ENCODE data around the gene CORO7.

Gene CORO7

DNA sequence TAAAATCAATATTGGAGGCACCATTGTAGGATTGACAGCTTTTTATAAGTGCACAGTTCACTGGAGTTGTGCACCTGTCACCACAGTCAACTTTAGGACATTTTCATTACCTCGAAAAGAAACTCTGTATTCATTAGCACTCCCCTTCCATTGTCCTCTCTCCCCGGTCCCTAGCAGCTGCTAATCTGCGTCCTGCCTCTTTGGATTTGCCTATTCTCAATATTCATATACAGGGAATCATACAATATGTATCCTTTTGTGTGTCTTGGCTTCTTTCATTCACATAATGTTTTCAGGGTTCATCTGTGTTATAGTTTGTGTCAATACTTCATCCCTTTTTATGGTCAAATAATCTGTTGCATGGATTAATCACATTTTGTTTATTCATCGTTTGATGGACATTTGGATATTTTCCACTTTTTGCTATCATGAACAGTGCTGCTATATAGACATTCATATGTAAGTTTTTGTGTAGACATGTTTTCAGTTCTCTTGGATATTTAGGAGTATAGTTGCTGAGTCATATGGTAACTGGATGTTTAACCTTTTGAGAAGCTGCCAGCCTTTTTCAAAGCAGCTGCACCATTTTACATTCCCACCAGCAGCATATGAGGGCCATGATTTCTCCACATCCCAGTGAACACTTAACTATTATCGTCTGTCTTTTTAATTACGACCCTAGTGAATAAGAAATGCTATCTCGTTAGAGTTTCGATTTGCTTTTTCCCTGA, 19.1 kb upstream of the CORO7 start:
- DNase-seq (ENCODE audit: low spot score in 2 of 2): no peak
- Mint-ChIP-seq H3K27ac (peak overlapping the region; percentile 75), H3K9me3 (no peaks in the 10 kb centered on the region), H3K4me1 (peaks cover 2% of the 10 kb centered on the region), H3K27me3 (no peaks in the 10 kb centered on the region), H3K4me3 (no peak overlapping the region), H3K36me3 (peaks cover 23% of the 10 kb centered on the region)
- no peak for ATAC-seq (ENCODE audit: low read depth)

DNA sequence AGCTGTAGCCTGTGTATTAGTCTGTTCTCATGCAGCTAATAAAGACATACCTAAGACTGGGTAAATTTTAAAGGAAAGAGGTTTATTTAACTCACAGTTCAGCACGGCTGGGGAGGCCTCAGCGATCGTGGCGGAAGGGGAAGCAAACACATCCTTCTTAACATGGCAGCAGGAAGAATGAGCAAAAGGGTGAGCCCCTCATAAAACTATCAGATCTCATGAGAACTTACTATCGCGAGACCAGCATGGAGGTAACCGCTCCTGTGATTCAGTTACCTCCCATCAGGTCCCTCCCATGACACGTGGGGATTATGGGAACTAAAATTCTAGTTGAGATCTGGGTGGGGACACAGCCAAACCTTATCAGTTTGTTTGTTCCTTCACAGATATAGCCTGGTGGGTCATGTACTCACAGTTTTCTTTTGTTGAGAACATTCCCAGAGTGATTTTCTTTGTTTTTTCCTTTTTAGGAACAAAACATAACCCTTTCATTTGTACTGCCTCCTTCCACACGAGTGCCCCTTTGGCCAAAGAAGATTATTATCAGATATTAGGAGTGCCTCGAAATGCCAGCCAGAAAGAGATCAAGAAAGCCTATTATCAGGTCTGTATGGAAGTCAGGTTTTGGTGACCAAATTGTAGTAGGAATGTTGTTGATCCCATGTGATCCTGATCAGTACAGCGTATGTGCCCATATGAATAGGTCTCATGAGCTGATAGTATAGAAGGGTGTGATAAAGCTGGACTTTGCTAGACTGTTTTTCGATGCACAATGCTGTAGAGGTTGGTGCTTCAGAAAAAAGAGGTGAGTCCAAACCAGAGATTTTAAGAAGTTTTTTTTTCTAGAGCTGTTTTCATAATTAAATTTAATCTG, 17.8 kb upstream of the CORO7 start:
- Mint-ChIP-seq H3K36me3 (peaks cover 18% of the 10 kb centered on the region), H3K9me3 (no peaks in the 10 kb centered on the region), H3K4me3 (no peak overlapping the region), H3K27me3 (no peaks in the 10 kb centered on the region), H3K4me1 (peaks cover 2% of the 10 kb centered on the region), H3K27ac (no peak overlapping the region)
- ATAC-seq (ENCODE audit: low read depth) (no peak), DNase-seq (ENCODE audit: low spot score in 2 of 2) (no peak)

GRCh38 chr16:4433228-4433627, 16.8 kb upstream of the CORO7 start:
- H3K27me3 Mint-ChIP-seq: no peaks in the 10 kb centered on the region
- no peak for ATAC-seq (ENCODE audit: low read depth)
- no peak overlapping the region for H3K27ac Mint-ChIP-seq
- peaks cover 21% of the 10 kb centered on the region for H3K36me3 Mint-ChIP-seq
- H3K4me1 Mint-ChIP-seq: peaks cover 4% of the 10 kb centered on the region
- no peak for DNase-seq (ENCODE audit: low spot score in 2 of 2)
- H3K9me3 Mint-ChIP-seq: no peaks in the 10 kb centered on the region
- no peak overlapping the region for H3K4me3 Mint-ChIP-seq

GRCh38 chr16:4431023-4431422, 14.6 kb upstream of the CORO7 start:
- H3K27me3 Mint-ChIP-seq: no peaks in the 10 kb centered on the region
- no peak overlapping the region for H3K4me3 Mint-ChIP-seq
- no peaks in the 10 kb centered on the region for H3K9me3 Mint-ChIP-seq
- no peak overlapping the region for H3K27ac Mint-ChIP-seq
- no peak for DNase-seq (ENCODE audit: low spot score in 2 of 2)
- peaks cover 16% of the 10 kb centered on the region for H3K36me3 Mint-ChIP-seq
- no peak for ATAC-seq (ENCODE audit: low read depth)
- peaks cover 16% of the 10 kb centered on the region for H3K4me1 Mint-ChIP-seq

DNA sequence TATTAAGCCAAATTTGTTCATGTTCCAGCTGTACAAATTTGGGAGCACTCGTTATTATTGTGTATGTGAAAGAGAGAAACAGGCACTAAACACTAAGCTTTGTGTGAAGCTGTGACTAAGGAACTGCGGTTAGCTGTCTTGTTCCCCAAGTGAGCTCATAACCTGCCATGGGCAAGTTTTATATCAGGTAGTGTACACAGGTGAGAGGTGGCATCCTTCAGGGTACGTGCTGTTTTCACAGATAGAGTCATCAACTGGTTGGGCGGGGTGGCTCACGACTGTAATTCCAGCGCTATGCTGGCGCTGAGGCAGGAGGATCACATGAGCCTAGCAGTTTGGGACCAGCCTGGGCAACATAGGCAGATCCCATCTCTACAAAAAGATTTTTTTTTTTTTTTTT, 12.1 kb upstream of the CORO7 start:
- no peak overlapping the region for H3K27ac Mint-ChIP-seq
- H3K4me3 Mint-ChIP-seq: no peak overlapping the region
- ATAC-seq (ENCODE audit: low read depth) (no peak), DNase-seq (ENCODE audit: low spot score in 2 of 2) (no peak)
- H3K27me3 Mint-ChIP-seq: no peaks in the 10 kb centered on the region
- peaks cover 6% of the 10 kb centered on the region for H3K36me3 Mint-ChIP-seq
- H3K4me1 Mint-ChIP-seq: peaks cover 21% of the 10 kb centered on the region
- H3K9me3 Mint-ChIP-seq: no peaks in the 10 kb centered on the region

DNA sequence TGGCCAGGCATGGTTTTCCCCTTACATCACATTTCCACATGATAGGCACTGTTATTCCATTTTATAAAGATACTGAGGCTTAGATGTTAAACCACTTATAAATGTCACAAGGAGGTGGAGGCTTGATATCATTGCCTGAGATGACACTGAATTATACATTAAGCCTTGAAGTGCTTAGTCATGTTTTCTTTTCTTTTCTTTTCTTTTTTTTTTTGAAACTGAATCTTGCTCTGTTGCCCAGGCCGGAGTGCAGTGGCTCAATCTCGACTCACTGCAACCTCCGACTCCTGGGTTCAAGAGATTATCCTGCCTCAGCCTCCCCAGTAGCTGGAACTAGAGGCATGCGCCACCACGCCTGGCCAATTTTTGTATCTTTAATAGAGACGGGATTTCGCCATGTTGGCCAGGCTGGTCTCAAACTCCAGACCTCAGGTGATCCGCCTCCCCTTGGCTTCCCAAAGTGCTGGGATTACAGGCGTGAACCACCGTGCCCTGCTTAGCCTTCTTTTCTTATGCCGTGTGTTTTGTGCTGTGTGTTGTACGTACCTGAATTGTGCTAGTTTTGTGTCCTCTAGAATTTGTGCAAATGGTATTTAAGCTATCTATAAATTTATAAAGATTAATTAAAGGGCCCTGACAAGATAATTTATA, 10.5 kb upstream of the CORO7 start:
- Mint-ChIP-seq H3K36me3 (peaks cover 6% of the 10 kb centered on the region), H3K4me1 (peaks cover 21% of the 10 kb centered on the region)
- no peak for ATAC-seq (ENCODE audit: low read depth)

GRCh38 chr16:4426021-4426684, 9.8 kb upstream of the CORO7 start:
- Mint-ChIP-seq H3K9me3 (no peaks in the 10 kb centered on the region), H3K36me3 (peaks cover 4% of the 10 kb centered on the region), H3K27me3 (no peaks in the 10 kb centered on the region), H3K27ac (peak overlapping the region; percentile 98), H3K4me1 (peaks cover 19% of the 10 kb centered on the region), H3K4me3 (peak overlapping the region; percentile 92)
- ATAC-seq (ENCODE audit: low read depth) (peak; percentile 26), DNase-seq (ENCODE audit: low spot score in 2 of 2) (no peak)

More for the DNA sequence above, 10.5 kb upstream of the CORO7 start:
- H3K27me3 Mint-ChIP-seq: no peaks in the 10 kb centered on the region
- DNase-seq (ENCODE audit: low spot score in 2 of 2): no peak
- H3K9me3 Mint-ChIP-seq: no peaks in the 10 kb centered on the region
- H3K27ac Mint-ChIP-seq: peak overlapping the region; percentile 98
- H3K4me3 Mint-ChIP-seq: peak overlapping the region; percentile 92

GRCh38 chr16:4425378-4426020, 9.1 kb upstream of the CORO7 start, which contains the start of gene DNAJA3:
Gene DNAJA3 (plus strand): TSS chr16:4425868. CDS start chr16:4425882, 14 bp downstream.
- peak within 1 kb of the TSS; percentile 92 for H3K4me3 Mint-ChIP-seq
- peak; percentile 82 for ATAC-seq (ENCODE audit: low read depth)
- peak within 1 kb of the TSS; percentile 98 for H3K27ac Mint-ChIP-seq
- peaks cover 4% of the 10 kb centered on the region for H3K36me3 Mint-ChIP-seq
- DNase-seq (ENCODE audit: low spot score in 2 of 2): peak; percentile 90 to 91
- no peaks in the 10 kb centered on the region for H3K27me3 Mint-ChIP-seq
- H3K9me3 Mint-ChIP-seq: no peaks in the 10 kb centered on the region
- H3K4me1 Mint-ChIP-seq: peaks cover 19% of the 10 kb centered on the region

GRCh38 chr16:4420505-4421105, 4.2 kb upstream of the CORO7 start:
- peaks cover 5% of the 10 kb centered on the region for H3K4me1 Mint-ChIP-seq
- ATAC-seq (ENCODE audit: low read depth) (no peak), DNase-seq (ENCODE audit: low spot score in 2 of 2) (no peak)
- no peaks in the 10 kb centered on the region for H3K9me3 Mint-ChIP-seq
- H3K27ac Mint-ChIP-seq: no peak overlapping the region
- H3K36me3 Mint-ChIP-seq: peaks cover 2% of the 10 kb centered on the region
- H3K27me3 Mint-ChIP-seq: no peaks in the 10 kb centered on the region
- no peak overlapping the region for H3K4me3 Mint-ChIP-seq

GRCh38 chr16:4419402-4419959, 3.1 kb upstream of the CORO7 start:
- Mint-ChIP-seq H3K27ac (no peak overlapping the region), H3K36me3 (peaks cover 7% of the 10 kb centered on the region)

GRCh38 chr16:4415538-4416199, 727 bp downstream of the CORO7 start:
- Mint-ChIP-seq H3K9me3 (no peaks in the 10 kb centered on the region), H3K27me3 (no peaks in the 10 kb centered on the region), H3K4me1 (peaks cover 24% of the 10 kb centered on the region), H3K27ac (peak overlapping the region; percentile 99), H3K4me3 (peak overlapping the region; percentile 97), H3K36me3 (peaks cover 16% of the 10 kb centered on the region)
- peak; percentile 69 for DNase-seq (ENCODE audit: low spot score in 2 of 2)
- peak; percentile 19 for ATAC-seq (ENCODE audit: low read depth)

More at GRCh38 chr16:4419402-4419959, 3.1 kb upstream of the CORO7 start:
- Mint-ChIP-seq H3K9me3 (no peaks in the 10 kb centered on the region), H3K4me1 (peaks cover 12% of the 10 kb centered on the region), H3K27me3 (no peaks in the 10 kb centered on the region), H3K4me3 (no peak overlapping the region)
- no peak for ATAC-seq (ENCODE audit: low read depth)
- DNase-seq (ENCODE audit: low spot score in 2 of 2): no peak

GRCh38 chr16:4414187-4414917, 2.0 kb downstream of the CORO7 start:
- Mint-ChIP-seq H3K36me3 (peaks cover 19% of the 10 kb centered on the region), H3K9me3 (no peaks in the 10 kb centered on the region), H3K27ac (peak overlapping the region; percentile 99), H3K4me3 (peak overlapping the region; percentile 97), H3K4me1 (peaks cover 24% of the 10 kb centered on the region), H3K27me3 (no peaks in the 10 kb centered on the region)
- ATAC-seq (ENCODE audit: low read depth) (peak; percentile 53), DNase-seq (ENCODE audit: low spot score in 2 of 2) (peak; percentile 58 to 77)

All from memory B cell (primary cell).